Transverse colon (tissue), 3 donors: Measurements from ENCODE around the gene REM2.

ENCODE experiments used
- CTCF ChIP-seq, 5 experiments: fragments of 200-600 bp in 3 of 5; fragments of 450-650 bp in 2 of 5; sonication (generic) in 3 of 5; IDR thresholded peaks; 1 replicate in 2 of 5; 2 replicates in 3 of 5; pipeline ENCODE4 v1.5.1; 2016 to 2017; ENCODE audit warnings: antibody characterized with exemption in 5 of 5, inconsistent platforms in 3 of 5, mild to moderate bottlenecking in 2 of 5, moderate library complexity in 1 of 5
- POLR2A ChIP-seq: fragments of 450-650 bp; IDR thresholded peaks from one replicate; pipeline ENCODE4 v1.6.1; 2016; ENCODE audit warnings: antibody characterized with exemption, mild to moderate bottlenecking, moderate library complexity

- TF ChIP-seq CTCF (IDR thresholded peaks at IDR 0.05) (no peak), POLR2A (no peak)
Observed at GRCh38 chr14:22895402-22895801, 12.4 kb downstream of the REM2 start.
